OCI-LY7 (cell line): ENCODE data around the gene GP5. TPM values are rescaled to one million over a fixed set of nuclear protein-coding genes. Genes with fewer than 3 reads are reported as not detected.

Experiments used
- BruUV-seq: library from RNA; stranded (reverse); fragments of 400-500 nt; replicated peaks from 2 replicates; lab custom pipeline; 2021; lab: Mats Ljungman, UMichigan
- CTCF ChIA-PET: fragments of 300-600 bp; sonication (Branson Sonifier 250); formaldehyde crosslinking; loops from one replicate; lab custom pipeline; 2022; ENCODE audit warnings: antibody characterized with exemption; ENCODE audit not compliant: unreplicated experiment; lab: Charles Lee
- POLR2A ChIA-PET: fragments of 300-600 bp; sonication (Branson Sonifier 250); formaldehyde crosslinking; loops from one replicate; lab custom pipeline; 2022; ENCODE audit warnings: antibody characterized with exemption; lab: Charles Lee
- DNase-seq: peaks from one replicate; pipeline ENCODE4 v3.0.0-alpha.2; 2015; ENCODE audit warnings: low spot score
- H2AFZ ChIP-seq: fragments of 200-600 bp; sonication (generic), shearing (Covaris generic); 2 replicates; pipeline ENCODE4 v1.6.1; 2014; ENCODE audit warnings: mild to moderate bottlenecking, antibody characterized with exemption, low read length, moderate library complexity
- H3K27ac ChIP-seq: fragments of 200-600 bp; sonication (generic); 2 replicates; pipeline ENCODE4 v1.5.1; 2014; ENCODE audit warnings: mixed run types, low read depth, mild to moderate bottlenecking, moderate library complexity, low read length, inconsistent platforms; ENCODE audit not compliant: poor library complexity, severe bottlenecking
- H3K36me3 ChIP-seq: fragments of 200-600 bp; sonication (generic); 2 replicates; pipeline ENCODE4 v1.6.1; 2014; ENCODE audit warnings: mild to moderate bottlenecking, antibody characterized with exemption, low read length, moderate library complexity, mixed read lengths; ENCODE audit not compliant: insufficient read depth
- H3K4me1 ChIP-seq: fragments of 200-600 bp; sonication (generic); 2 replicates; pipeline ENCODE4 v1.5.1; 2014; ENCODE audit warnings: mild to moderate bottlenecking, low read length; ENCODE audit not compliant: insufficient read depth, poor library complexity, severe bottlenecking
- H3K4me2 ChIP-seq: fragments of 200-600 bp; sonication (generic); 2 replicates; pipeline ENCODE4 v1.6.1; 2014; ENCODE audit warnings: mild to moderate bottlenecking, low read length
- H3K4me3 ChIP-seq: fragments of 200-600 bp; sonication (generic); 2 replicates; pipeline ENCODE4 v1.5.1; 2014; ENCODE audit warnings: mild to moderate bottlenecking, low read depth, low read length; ENCODE audit not compliant: poor library complexity, severe bottlenecking
- H3K79me2 ChIP-seq: fragments of 200-600 bp; sonication (generic); 2 replicates; pipeline ENCODE4 v1.6.1; 2016; ENCODE audit warnings: low read depth, mild to moderate bottlenecking, low read length, moderate library complexity, mixed read lengths; ENCODE audit not compliant: insufficient read depth
- H3K9me2 ChIP-seq: fragments of 200-600 bp; sonication (generic); 2 replicates; pipeline ENCODE4 v1.6.1; 2016; ENCODE audit warnings: mild to moderate bottlenecking, low read length, mixed read lengths; ENCODE audit not compliant: insufficient read depth
- H3K9me3 ChIP-seq: fragments of 200-600 bp; sonication (generic); 2 replicates; pipeline ENCODE4 v1.6.1; 2014; ENCODE audit warnings: mild to moderate bottlenecking, mixed run types, low read length, mixed read lengths
- H4K20me1 ChIP-seq: fragments of 200-600 bp; sonication (generic); 2 replicates; pipeline ENCODE4 v1.6.1; 2014; ENCODE audit warnings: mild to moderate bottlenecking, antibody characterized with exemption, low read length, moderate library complexity, mixed read lengths; ENCODE audit not compliant: insufficient read depth
- CTCF ChIP-seq: fragments of 200-600 bp; sonication (generic); conservative IDR thresholded peaks from 2 replicates; pipeline ENCODE4 v1.5.1; 2014; ENCODE audit warnings: mild to moderate bottlenecking, antibody characterized with exemption, low read length, moderate library complexity, mixed read lengths
- EZH2phosphoT487 ChIP-seq: fragments of 200-600 bp; sonication (generic); IDR thresholded peaks from 2 replicates; pipeline ENCODE4 v1.6.1; 2018; ENCODE audit warnings: low read depth, borderline replicate concordance, mild to moderate bottlenecking, mixed run types, antibody characterized with exemption, low read length, moderate library complexity, mixed read lengths
- intact Hi-C: fragments of 100-400 bp; cut with micrococcal nuclease; formaldehyde crosslinking; loops from one replicate; pipeline ENCODE4 v1.10.0; 2022; ENCODE audit not compliant: unreplicated experiment
- total RNA-seq, 2 experiments: library from RNA; depleted of rRNA in 1 of 2; stranded (reverse); fragments of >200 nt in 1 of 2; shearing (Covaris generic) in 1 of 2; gene quantifications; 2 replicates each; pipeline ENCODE4 v1.2.3, GENCODE V29; 2014 to 2022

Gene GP5
- total RNA-seq, 2 experiments from 2014 or later = 0.03 TPM; not detected in 1

- H3K36me3 ChIP-seq = no peaks in the 10 kb centered on the region
- intact Hi-C loops = no loop called here
- POLR2A ChIA-PET = no interaction called here
- H3K4me2 ChIP-seq = no peak overlapping the region
- TF ChIP-seq EZH2phosphoT487 = no peak
- no peak for TF ChIP-seq CTCF
- no peaks in the 10 kb centered on the region for H4K20me1 ChIP-seq
- no peak overlapping the region for H3K27ac ChIP-seq
- H3K4me3 ChIP-seq = no peak overlapping the region
- CTCF ChIA-PET = no interaction called here
- no TSS peak for BruUV-seq
- no peaks in the 10 kb centered on the region for H3K4me1 ChIP-seq
- no peaks in the 10 kb centered on the region for H3K9me3 ChIP-seq
- H3K9me2 ChIP-seq = no peaks in the 10 kb centered on the region
- H2AFZ ChIP-seq = no peak overlapping the region
- DNase-seq = no peak
- H3K79me2 ChIP-seq = no peaks in the 10 kb centered on the region
Observed at GRCh38 chr3:194375473-194376240, 23.4 kb downstream of the GP5 start.

GRCh38 chr3:194374935-194375334 is 24.1 kb downstream of the GP5 start:
- Histone ChIP-seq H3K4me2 (no peak overlapping the region), H4K20me1 (no peaks in the 10 kb centered on the region), H3K9me3 (no peaks in the 10 kb centered on the region), H3K79me2 (no peaks in the 10 kb centered on the region), H3K9me2 (no peaks in the 10 kb centered on the region), H3K36me3 (no peaks in the 10 kb centered on the region), H2AFZ (no peak overlapping the region), H3K4me3 (no peak overlapping the region), H3K27ac (no peak overlapping the region), H3K4me1 (no peaks in the 10 kb centered on the region)
- intact Hi-C loops = no loop called here
- no TSS peak for BruUV-seq
- TF ChIP-seq EZH2phosphoT487 = no peak
- TF ChIP-seq CTCF = no peak
- no peak for DNase-seq
- ChIA-PET CTCF (no interaction called here), POLR2A (interaction anchor here (0.6 kb wide), 1 partner anchor 1029 kb away, joined by 3 read pairs; no protein-coding TSS in a partner anchor)

GRCh38 chr3:194373899-194374298 is 25.2 kb downstream of the GP5 start:
- Histone ChIP-seq H3K9me3 (no peaks in the 10 kb centered on the region), H4K20me1 (no peaks in the 10 kb centered on the region), H3K79me2 (no peaks in the 10 kb centered on the region), H3K9me2 (no peaks in the 10 kb centered on the region), H3K4me3 (no peak overlapping the region), H3K4me1 (peaks cover 1% of the 10 kb centered on the region), H2AFZ (no peak overlapping the region), H3K27ac (no peak overlapping the region), H3K4me2 (no peak overlapping the region), H3K36me3 (no peaks in the 10 kb centered on the region)
- POLR2A ChIA-PET = interaction anchor here (0.6 kb wide), 1 partner anchor 120 kb away, joined by 4 read pairs; no protein-coding TSS in a partner anchor
- no TSS peak for BruUV-seq
- CTCF ChIA-PET = no interaction called here
- DNase-seq = no peak
- intact Hi-C loops = no loop called here
- no peak for TF ChIP-seq EZH2phosphoT487
- TF ChIP-seq CTCF = no peak
